Activated CD4-positive, alpha-beta T cell treated with anti-CD3 and anti-CD28 coated beads, Interleukin-2, amount 50 U/mL, for 16 hours (primary cell): Measurements from ENCODE around the gene TMEM45A.
"Not testable (repeated sequence)": the region's sequence is repeated elsewhere in the genome, so short reads cannot be mapped to it uniquely, and the experiment has no call there.

Experiments used
- DNase-seq: peaks from one replicate; pipeline ENCODE4 v3.0.0-alpha.2; 2020

TMEM45A gene

GRCh38 chr3:100486808-100487207 is 5.6 kb upstream of the TMEM45A start:
- no peak for DNase-seq

- no peak for DNase-seq
Observed at GRCh38 chr3:100489118-100489517, 3.3 kb upstream of the TMEM45A start.

GRCh38 chr3:100496711-100497261 is 4.4 kb downstream of the TMEM45A start:
- no peak for DNase-seq

- no peak for DNase-seq
Observed at GRCh38 chr3:100499651-100500050, 7.2 kb downstream of the TMEM45A start.

- DNase-seq = no peak
Observed at GRCh38 chr3:100500320-100500880, 8.0 kb downstream of the TMEM45A start.

- no peak for DNase-seq
Observed at GRCh38 chr3:100503448-100503847, 11.0 kb downstream of the TMEM45A start.

- DNase-seq = no peak
Observed at GRCh38 chr3:100506355-100506754, 13.9 kb downstream of the TMEM45A start.

GRCh38 chr3:100509818-100510217 is 17.4 kb downstream of the TMEM45A start:
- DNase-seq = not testable (repeated sequence)

- no peak for DNase-seq
Observed at GRCh38 chr3:100516232-100516631, 23.8 kb downstream of the TMEM45A start.

GRCh38 chr3:100516838-100517237 is 24.4 kb downstream of the TMEM45A start:
- DNase-seq = no peak

GRCh38 chr3:100517276-100517675 is 24.9 kb downstream of the TMEM45A start:
- DNase-seq = no peak

GRCh38 chr3:100518244-100518643 is 25.8 kb downstream of the TMEM45A start:
- no peak for DNase-seq

GRCh38 chr3:100518983-100519382 is 26.6 kb downstream of the TMEM45A start:
- no peak for DNase-seq

GRCh38 chr3:100521439-100521845 is 29.0 kb downstream of the TMEM45A start:
- no peak for DNase-seq

GRCh38 chr3:100522125-100522524 is 29.7 kb downstream of the TMEM45A start:
- no peak for DNase-seq

GRCh38 chr3:100523050-100523760 is 30.8 kb downstream of the TMEM45A start:
- DNase-seq = no peak

GRCh38 chr3:100525753-100526612 is 33.6 kb downstream of the TMEM45A start:
- no peak for DNase-seq

GRCh38 chr3:100526613-100527346 is 34.4 kb downstream of the TMEM45A start:
- no peak for DNase-seq

GRCh38 chr3:100527347-100527735 is 34.9 kb downstream of the TMEM45A start:
- DNase-seq = no peak

GRCh38 chr3:100531093-100531492 is 38.7 kb downstream of the TMEM45A start:
- no peak for DNase-seq

- no peak for DNase-seq
Observed at GRCh38 chr3:100532411-100532810, 40.0 kb downstream of the TMEM45A start.

GRCh38 chr3:100533176-100533575 is 40.8 kb downstream of the TMEM45A start:
- DNase-seq = no peak

- DNase-seq = no peak
Observed at GRCh38 chr3:100535610-100535943, 43.2 kb downstream of the TMEM45A start.
